H9 (cell line): ENCODE measurements around the gene FRS3. TPM values are rescaled to one million over a fixed set of nuclear protein-coding genes. Genes with fewer than 3 reads are reported as not detected.

Experiments used
- DNase-seq: peaks from one replicate; pipeline ENCODE4 v3.0.0-alpha.2; 2017
- H2AFZ ChIP-seq: one replicate; pipeline ENCODE4 v1.6.1; 2013; ENCODE audit warnings: mild to moderate bottlenecking, low read length, control low read depth, moderate library complexity
- H2AK5ac ChIP-seq: 2 replicates; pipeline ENCODE4 v1.6.1; 2013; ENCODE audit warnings: low read length, control low read depth, mixed read lengths; ENCODE audit not compliant: insufficient read length
- H2BK120ac ChIP-seq: one replicate; pipeline ENCODE4 v1.6.1; 2013; ENCODE audit warnings: low read depth, mild to moderate bottlenecking, low read length, control low read depth, inconsistent platforms; ENCODE audit not compliant: poor library complexity, severe bottlenecking
- H2BK12ac ChIP-seq: 2 replicates; pipeline ENCODE4 v1.6.1; 2013; ENCODE audit warnings: low read length, control low read depth, mixed read lengths, low read depth; ENCODE audit not compliant: insufficient read length
- H2BK15ac ChIP-seq: 2 replicates; pipeline ENCODE4 v1.6.1; 2013; ENCODE audit warnings: low read depth, low read length, control low read depth
- H2BK20ac ChIP-seq: one replicate; pipeline ENCODE4 v1.6.1; 2013; ENCODE audit warnings: low read depth, mild to moderate bottlenecking, low read length, control low read depth, inconsistent platforms; ENCODE audit not compliant: poor library complexity, severe bottlenecking
- H2BK5ac ChIP-seq: 2 replicates; pipeline ENCODE4 v1.6.1; 2013; ENCODE audit warnings: low read length, control low read depth, mixed read lengths; ENCODE audit not compliant: insufficient read length
- H3K14ac ChIP-seq: 2 replicates; pipeline ENCODE4 v1.6.1; 2013; ENCODE audit warnings: low read length, control low read depth; ENCODE audit not compliant: insufficient read depth
- H3K18ac ChIP-seq: 2 replicates; pipeline ENCODE4 v1.6.1; 2013; ENCODE audit warnings: low read depth, mild to moderate bottlenecking, mixed read lengths, low read length, control low read depth; ENCODE audit not compliant: insufficient read length
- H3K23ac ChIP-seq: 2 replicates; pipeline ENCODE4 v1.6.1; 2013; ENCODE audit warnings: low read length, control low read depth, mixed read lengths, low read depth; ENCODE audit not compliant: insufficient read length
- H3K23me2 ChIP-seq: 2 replicates; pipeline ENCODE4 v1.6.1; 2013; ENCODE audit warnings: low read depth, mild to moderate bottlenecking, mixed read lengths, low read length, control low read depth; ENCODE audit not compliant: insufficient read length, poor library complexity, severe bottlenecking
- H3K27ac ChIP-seq: 2 replicates; pipeline ENCODE4 v1.5.1; 2013; ENCODE audit warnings: low read length, control low read depth, mixed read lengths, low read depth; ENCODE audit not compliant: insufficient read length
- H3K27me3 ChIP-seq: 2 replicates; pipeline ENCODE4 v1.6.1; 2013; ENCODE audit warnings: low read length, control low read depth, inconsistent platforms; ENCODE audit not compliant: insufficient read depth
- H3K4ac ChIP-seq: 2 replicates; pipeline ENCODE4 v1.6.1; 2013; ENCODE audit warnings: low read depth, mild to moderate bottlenecking, control low read depth, inconsistent platforms, low read length, moderate library complexity
- H3K4me1 ChIP-seq: 2 replicates; pipeline ENCODE4 v1.6.1; 2013; ENCODE audit warnings: low read length, control low read depth, inconsistent platforms; ENCODE audit not compliant: insufficient read depth
- H3K4me2 ChIP-seq: 2 replicates; pipeline ENCODE4 v1.6.1; 2013; ENCODE audit warnings: low read length, control low read depth, mixed read lengths; ENCODE audit not compliant: insufficient read length, insufficient read depth
- H3K56ac ChIP-seq: 2 replicates; pipeline ENCODE4 v1.6.1; 2013; ENCODE audit warnings: low read depth, mild to moderate bottlenecking, mixed read lengths, low read length, control low read depth; ENCODE audit not compliant: insufficient read length
- H3K79me1 ChIP-seq: 2 replicates; pipeline ENCODE4 v1.6.1; 2013; ENCODE audit warnings: low read depth, mild to moderate bottlenecking, moderate library complexity, low read length, control low read depth, inconsistent platforms; ENCODE audit not compliant: insufficient read depth, poor library complexity, severe bottlenecking
- H3K79me2 ChIP-seq: 2 replicates; pipeline ENCODE4 v1.6.1; 2013; ENCODE audit warnings: low read length, control low read depth, inconsistent platforms; ENCODE audit not compliant: insufficient read depth
- H3K9ac ChIP-seq: 2 replicates; pipeline ENCODE4 v1.6.1; 2013; ENCODE audit warnings: low read length, control low read depth, mixed read lengths; ENCODE audit not compliant: insufficient read length; ENCODE audit errors: extremely low read depth
- H3K9me3 ChIP-seq: one replicate; pipeline ENCODE4 v1.6.1; 2013; ENCODE audit warnings: low read depth, low read length, inconsistent platforms; ENCODE audit not compliant: control insufficient read depth
- H3T11ph ChIP-seq: one replicate; pipeline ENCODE4 v1.6.1; 2013; ENCODE audit warnings: mild to moderate bottlenecking, low read length, control low read depth, inconsistent platforms
- H4K20me1 ChIP-seq: one replicate; pipeline ENCODE4 v1.6.1; 2013; ENCODE audit not compliant: control insufficient read depth, insufficient read length, insufficient read depth
- H4K5ac ChIP-seq: 2 replicates; pipeline ENCODE4 v1.6.1; 2013; ENCODE audit warnings: low read depth, mild to moderate bottlenecking, mixed read lengths, low read length, control low read depth; ENCODE audit not compliant: insufficient read length
- H4K8ac ChIP-seq: replicated peaks from 2 replicates; pipeline ENCODE4 v1.6.1; 2013; ENCODE audit warnings: low read length, control low read depth, mixed read lengths, low read depth; ENCODE audit not compliant: insufficient read length
- H4K91ac ChIP-seq: 2 replicates; pipeline ENCODE4 v1.6.1; 2013; ENCODE audit warnings: low read depth, mild to moderate bottlenecking, moderate library complexity, mixed read lengths, low read length, control low read depth; ENCODE audit not compliant: insufficient read length
- H3K27ac Mint-ChIP-seq, 3 experiments: 2 replicates in 2 of 3; 3 replicates in 1 of 3; pipeline ENCODE4 v1.8.0; 2020 to 2021; ENCODE audit warnings: mixed read lengths in 3 of 3, mild to moderate bottlenecking in 1 of 3, moderate library complexity in 1 of 3
- H3K27me3 Mint-ChIP-seq: 2 replicates; pipeline ENCODE4 v1.8.0; 2021; ENCODE audit warnings: low read depth, mild to moderate bottlenecking, moderate library complexity, mixed read lengths
- H3K36me3 Mint-ChIP-seq, 3 experiments: 2 replicates in 2 of 3; 3 replicates in 1 of 3; pipeline ENCODE4 v1.8.0; 2020 to 2021; ENCODE audit warnings: low read depth in 3 of 3, mixed read lengths in 3 of 3; ENCODE audit not compliant: insufficient read depth in 1 of 3
- H3K4me1 Mint-ChIP-seq, 2 experiments: 2 replicates each; pipeline ENCODE4 v1.8.0; 2020; ENCODE audit warnings: mixed read lengths in 2 of 2
- H3K4me3 Mint-ChIP-seq, 2 experiments: 2 replicates in 1 of 2; 3 replicates in 1 of 2; pipeline ENCODE4 v1.8.0; 2020 to 2021; ENCODE audit warnings: mild to moderate bottlenecking in 2 of 2, mixed read lengths in 2 of 2, moderate library complexity in 1 of 2
- H3K9me3 Mint-ChIP-seq, 2 experiments: 2 replicates in 1 of 2; 3 replicates in 1 of 2; pipeline ENCODE4 v1.8.0; 2020; ENCODE audit warnings: mild to moderate bottlenecking in 2 of 2, mixed read lengths in 2 of 2, moderate library complexity in 1 of 2
- CTCF ChIP-seq: fragments of 200-600 bp; sonication (generic); conservative IDR thresholded peaks from 3 replicates; pipeline ENCODE4 v1.8.0; 2021; ENCODE audit warnings: antibody characterized with exemption, mild to moderate bottlenecking
- WGBS: extraction: QIAGEN DNeasy Blood & Tissue Kit; methylation state at CpG from one replicate; pipeline ENCODE4 v1.1.7; 2013; ENCODE audit warnings: missing lambda C conversion rate, low lambda C conversion rate, mixed read lengths; ENCODE audit not compliant: insufficient read length; ENCODE audit errors: extremely low coverage; 5-methylcytosine and 5-hydroxymethylcytosine counted together
- total RNA-seq: library from RNA; stranded (reverse); gene quantifications from 2 replicates; pipeline ENCODE4 v1.2.1, GENCODE V29; 2021

Gene FRS3
- total RNA-seq, 1 experiment from 2014 or later: 4.8 TPM

DNA sequence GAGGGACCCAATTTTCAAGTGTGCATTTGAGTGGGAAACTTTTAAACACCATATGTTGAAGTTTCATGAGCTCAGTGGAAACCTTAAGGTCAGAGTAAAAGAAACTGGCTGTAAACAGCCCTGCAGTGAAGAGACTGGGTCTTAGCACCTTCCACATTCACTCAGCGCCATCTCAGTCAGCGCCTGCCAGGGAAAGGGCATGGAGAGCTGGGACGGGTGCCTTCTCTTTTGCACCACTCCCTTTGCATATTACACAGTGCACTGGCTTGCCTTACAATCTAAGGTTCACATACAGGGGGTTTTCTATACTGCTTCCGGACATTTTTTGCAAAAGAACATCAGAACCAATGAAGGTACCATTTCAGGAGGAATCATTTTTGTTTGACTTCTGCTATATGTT, 12.3 kb upstream of the FRS3 start:
- H2BK15ac ChIP-seq: no peak overlapping the region
- no CpG with 5 or more reads among the region's 4 CpGs for WGBS
- H2BK120ac ChIP-seq: no peak overlapping the region
- H3K27ac Mint-ChIP-seq: no peak overlapping the region; a peak in 1 of 7 replicates
- no peak overlapping the region for H2AK5ac ChIP-seq
- H3K79me2 ChIP-seq: peaks cover 2% of the 10 kb centered on the region; the same call in 1 of the 2 replicates
- H3K9me3 Mint-ChIP-seq: no peaks in the 10 kb centered on the region; a peak in 2 of 5 replicates
- H3K14ac ChIP-seq: no peak overlapping the region
- H3T11ph ChIP-seq: no peak overlapping the region
- H3K18ac ChIP-seq: no peak overlapping the region
- H4K20me1 ChIP-seq: no peaks in the 10 kb centered on the region
- H3K4me1 Mint-ChIP-seq: peaks cover 0 to 2% of the 10 kb centered on the region in 2 experiments; a peak in 1 of 4 replicates
- H3K27me3 Mint-ChIP-seq: no peaks in the 10 kb centered on the region
- H3K56ac ChIP-seq: no peak overlapping the region
- no peak overlapping the region for H2BK5ac ChIP-seq
- H3K23ac ChIP-seq: no peak overlapping the region
- no peak overlapping the region for H2BK12ac ChIP-seq
- no peak overlapping the region for H3K9ac ChIP-seq
- H3K4me3 Mint-ChIP-seq: no peak overlapping the region
- H2BK20ac ChIP-seq: no peak overlapping the region
- H3K4me2 ChIP-seq: no peak overlapping the region
- no peak overlapping the region for H3K4ac ChIP-seq
- H3K36me3 Mint-ChIP-seq: peaks cover 12 to 52% (median 32%) of the 10 kb centered on the region in 3 experiments; a peak in 6 of 7 replicates
- H3K23me2 ChIP-seq: peaks cover 3% of the 10 kb centered on the region
- H4K91ac ChIP-seq: no peak overlapping the region
- H3K4me1 ChIP-seq: no peaks in the 10 kb centered on the region
- no peaks in the 10 kb centered on the region for H3K79me1 ChIP-seq
- TF ChIP-seq CTCF: no peak
- no peak for DNase-seq
- no peaks in the 10 kb centered on the region for H3K27me3 ChIP-seq
- no peaks in the 10 kb centered on the region for H3K9me3 ChIP-seq
- no peak overlapping the region for H4K8ac ChIP-seq
- no peak overlapping the region for H2AFZ ChIP-seq
- no peak overlapping the region for H4K5ac ChIP-seq
- H3K27ac ChIP-seq: no peak overlapping the region
